B cell (primary cell): Measurements from ENCODE around the gene SPPL3. TPM values are rescaled to one million over a fixed set of nuclear protein-coding genes. Genes with fewer than 3 reads are reported as not detected.
A peak's percentile ranks its signal among the peaks of the same experiment; 100 is the strongest.

Experiments
- ATAC-seq: fragments of 200-7000 bp; cut with Tn5 transposase; one replicate; pipeline ENCODE4 v1.10.0; 2021; ENCODE audit warnings: low read depth, mild to moderate bottlenecking, moderate number of reproducible peaks, moderate library complexity
- CTCF ChIA-PET: fragments of 350-600 bp; sonication (Branson Sonifier 250); formaldehyde crosslinking; loops from one replicate; lab custom pipeline; 2021; ENCODE audit warnings: antibody characterized with exemption, inconsistent platforms; lab: Charles Lee
- POLR2A ChIA-PET: fragments of 350-600 bp; sonication (Branson Sonifier 250); formaldehyde crosslinking; loops from one replicate; lab custom pipeline; 2021; ENCODE audit warnings: antibody characterized with exemption; lab: Charles Lee
- DNase-seq: peaks from one replicate; pipeline ENCODE4 v3.0.0; 2013
- H2AFZ ChIP-seq: 2 replicates; pipeline ENCODE4 v1.6.1; 2012; ENCODE audit warnings: mild to moderate bottlenecking, low read depth, low read length; ENCODE audit not compliant: insufficient read depth, poor library complexity, severe bottlenecking
- H3K27ac ChIP-seq, 2 donors: 1 replicate in 1 of 2; 2 replicates in 1 of 2; pipeline ENCODE4 v1.5.1; 2012 to 2013; ENCODE audit warnings: low read length in 2 of 2, mild to moderate bottlenecking in 2 of 2, moderate library complexity in 1 of 2
- H3K27me3 ChIP-seq, 4 experiments: fragments of 200-600 bp in 1 of 4; sonication (generic) in 1 of 4; replicated peaks in 1 of 4; 1 replicate in 2 of 4; 2 replicates in 2 of 4; pipeline versions ENCODE4 v1.6.1 to v1.7.0; 2013 to 2016; ENCODE audit warnings: low read length in 3 of 4, mild to moderate bottlenecking in 2 of 4, mixed read lengths in 1 of 4, moderate library complexity in 1 of 4; ENCODE audit not compliant: insufficient read depth in 4 of 4, control insufficient read depth in 3 of 4; ENCODE audit errors: control extremely low read depth in 1 of 4
- H3K36me3 ChIP-seq, 2 experiments: replicated peaks in 1 of 2; 1 replicate in 1 of 2; 2 replicates in 1 of 2; pipeline versions ENCODE4 v1.6.1 to v1.7.1; 2013; ENCODE audit warnings: low read length in 1 of 2; ENCODE audit not compliant: insufficient read depth in 2 of 2, control insufficient read depth in 1 of 2; ENCODE audit errors: control extremely low read depth in 1 of 2, extremely low read depth in 1 of 2
- H3K4me1 ChIP-seq, 2 donors: fragments of 200-600 bp in 1 of 2; sonication (generic) in 1 of 2; 1 replicate in 1 of 2; 2 replicates in 1 of 2; pipeline versions ENCODE4 v1.5.1 to v1.6.1; 2013 to 2017; ENCODE audit warnings: low read length in 2 of 2; ENCODE audit not compliant: control insufficient read depth in 2 of 2, insufficient read depth in 2 of 2
- H3K4me2 ChIP-seq: replicated peaks from 2 replicates; pipeline ENCODE3; 2012; ENCODE audit warnings: mild to moderate bottlenecking, low read depth, low read length; ENCODE audit not compliant: poor library complexity, severe bottlenecking
- H3K4me3 ChIP-seq, 5 experiments: fragments of 200-600 bp in 1 of 5; sonication (generic) in 1 of 5; 1 replicate in 3 of 5; 2 replicates in 2 of 5; pipeline versions ENCODE4 v1.5.1 to v1.7.0; 2011 to 2016; ENCODE audit warnings: low read length in 4 of 5, mild to moderate bottlenecking in 4 of 5, low read depth in 2 of 5, control low read depth in 1 of 5, moderate library complexity in 1 of 5; ENCODE audit not compliant: insufficient read depth in 1 of 5; ENCODE audit errors: control extremely low read depth in 1 of 5, extremely low read depth in 1 of 5
- H3K79me2 ChIP-seq: fragments of 200-600 bp; sonication (generic); one replicate; pipeline ENCODE4 v1.6.0; 2016; ENCODE audit warnings: low read length; ENCODE audit not compliant: control insufficient read depth, insufficient read depth
- H3K9ac ChIP-seq: fragments of 200-600 bp; sonication (generic); 2 replicates; pipeline ENCODE4 v1.6.1; 2017; ENCODE audit warnings: mild to moderate bottlenecking, low read length, moderate library complexity
- H3K9me3 ChIP-seq, 3 donors: one replicate each; pipeline versions ENCODE4 v1.6.1 to v1.7.1; 2013; ENCODE audit warnings: low read length in 2 of 3; ENCODE audit not compliant: control insufficient read depth in 2 of 3, insufficient read depth in 1 of 3; ENCODE audit errors: control extremely low read depth in 1 of 3
- H4K20me1 ChIP-seq: 2 replicates; pipeline ENCODE4 v1.6.0; 2012; ENCODE audit warnings: mild to moderate bottlenecking, low read length; ENCODE audit not compliant: insufficient read depth, control insufficient read depth, poor library complexity, severe bottlenecking
- H3K27ac Mint-ChIP-seq: one replicate; pipeline ENCODE4 v1.8.0; 2021; ENCODE audit warnings: mixed read lengths
- H3K27me3 Mint-ChIP-seq: one replicate; pipeline ENCODE4 v1.8.0; 2021; ENCODE audit warnings: mixed read lengths
- H3K4me1 Mint-ChIP-seq: one replicate; pipeline ENCODE4 v1.8.0; 2021; ENCODE audit warnings: mixed read lengths
- H3K4me3 Mint-ChIP-seq: one replicate; pipeline ENCODE4 v1.8.0; 2021; ENCODE audit warnings: mixed read lengths
- H3K9me3 Mint-ChIP-seq: one replicate; pipeline ENCODE4 v1.8.0; 2022; ENCODE audit warnings: mixed read lengths; ENCODE audit not compliant: insufficient read depth
- EZH2 ChIP-seq: IDR thresholded peaks from 2 replicates; pipeline ENCODE4 v1.6.1; 2012; ENCODE audit warnings: borderline replicate concordance, low read depth, mild to moderate bottlenecking, moderate library complexity, low read length; ENCODE audit not compliant: insufficient read depth, poor library complexity, severe bottlenecking
- whole genome bisulfite sequencing: methylation state at CpG from one replicate; pipeline ENCODE4 v1.1.5; 2013; ENCODE audit warnings: missing lambda C conversion rate; ENCODE audit not compliant: insufficient coverage; 5-methylcytosine and 5-hydroxymethylcytosine counted together
- intact Hi-C: fragments of 100-400 bp; cut with micrococcal nuclease; formaldehyde crosslinking; loops from one replicate; pipeline ENCODE4 v1.10.0; 2022
- polyA plus RNA-seq: library from polyadenylated mRNA; depleted of rRNA; stranded (reverse); fragments of >200 nt; gene quantifications from 2 replicates; pipeline ENCODE4 v1.2.3, GENCODE V29; 2012
- total RNA-seq, 2 donors: library from RNA; stranded (reverse); fragments of 120-200 nt in 1 of 2; gene quantifications; 1 replicate in 1 of 2; 2 replicates in 1 of 2; pipeline versions ENCODE4 v1.2.3 to v1.2.4, GENCODE V29; 2013 to 2022
- TF ChIP-seq, protein P1 (sequence below): fragments of 200-600 bp; IDR thresholded peaks from one replicate; pipeline ENCODE4 v1.8.0; 2022; ENCODE audit warnings: antibody characterized with exemption, mild to moderate bottlenecking

Gene SPPL3
- total and polyA plus RNA-seq, 2 donors (not counting 1 experiment from before 2014, with no cell fraction given) = 12.3 to 43.6 TPM

DNA sequence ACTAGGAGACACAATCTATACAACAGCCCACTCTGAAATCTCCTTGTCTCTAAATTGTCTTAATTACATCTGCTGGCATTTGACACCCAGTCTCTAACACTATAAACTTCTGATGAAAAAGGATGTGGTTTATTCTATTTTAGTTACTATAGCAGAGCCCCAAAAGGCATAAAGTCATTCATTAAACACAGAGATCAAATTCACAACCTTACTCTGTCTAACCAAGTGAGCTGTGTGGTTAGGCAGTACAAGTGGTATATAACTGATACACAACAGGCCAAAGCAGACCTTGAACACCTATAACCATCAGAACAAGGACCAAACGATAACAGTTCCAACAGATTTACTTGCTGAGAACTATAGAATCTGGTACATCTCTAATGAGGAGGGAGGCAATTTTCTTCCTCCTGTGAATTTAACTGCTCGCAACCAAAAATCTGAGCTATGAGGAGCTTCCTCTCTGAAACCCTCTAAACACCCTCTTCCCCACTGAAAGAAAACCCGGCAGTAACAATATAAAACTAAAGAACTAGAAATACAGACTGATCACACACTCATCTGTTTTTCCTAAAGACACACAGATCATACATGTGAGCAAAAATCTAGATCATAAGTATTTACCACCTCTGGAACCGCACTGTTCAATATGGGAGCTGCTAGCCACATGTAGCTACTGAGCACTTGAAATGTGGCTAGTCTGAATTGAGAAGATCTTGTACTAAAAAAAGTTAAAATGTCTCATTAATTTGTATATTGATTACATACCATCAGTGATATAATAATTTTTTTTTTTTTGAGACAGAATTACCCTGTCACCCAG, 17.7 kb downstream of the SPPL3 start:
- peak overlapping the region; percentile 57 for H3K27ac Mint-ChIP-seq
- no peaks in the 10 kb centered on the region for H3K27me3 Mint-ChIP-seq
- H3K79me2 ChIP-seq = peaks cover 98% of the 10 kb centered on the region
- ChIA-PET POLR2A (interaction anchor here (0.7 kb wide), 1 partner anchor 807 kb away, joined by 5 read pairs; no protein-coding TSS in a partner anchor), CTCF (interaction anchor here (1.1 to 1.7 kb wide), 2 partner anchors 30 to 173 kb away, joined by 4 to 7 read pairs; no protein-coding TSS in a partner anchor)
- H4K20me1 ChIP-seq = peaks cover 61% of the 10 kb centered on the region
- intact Hi-C loops = no loop called here
- TF ChIP-seq EZH2 = no peak
- TF ChIP-seq, protein P1, sequence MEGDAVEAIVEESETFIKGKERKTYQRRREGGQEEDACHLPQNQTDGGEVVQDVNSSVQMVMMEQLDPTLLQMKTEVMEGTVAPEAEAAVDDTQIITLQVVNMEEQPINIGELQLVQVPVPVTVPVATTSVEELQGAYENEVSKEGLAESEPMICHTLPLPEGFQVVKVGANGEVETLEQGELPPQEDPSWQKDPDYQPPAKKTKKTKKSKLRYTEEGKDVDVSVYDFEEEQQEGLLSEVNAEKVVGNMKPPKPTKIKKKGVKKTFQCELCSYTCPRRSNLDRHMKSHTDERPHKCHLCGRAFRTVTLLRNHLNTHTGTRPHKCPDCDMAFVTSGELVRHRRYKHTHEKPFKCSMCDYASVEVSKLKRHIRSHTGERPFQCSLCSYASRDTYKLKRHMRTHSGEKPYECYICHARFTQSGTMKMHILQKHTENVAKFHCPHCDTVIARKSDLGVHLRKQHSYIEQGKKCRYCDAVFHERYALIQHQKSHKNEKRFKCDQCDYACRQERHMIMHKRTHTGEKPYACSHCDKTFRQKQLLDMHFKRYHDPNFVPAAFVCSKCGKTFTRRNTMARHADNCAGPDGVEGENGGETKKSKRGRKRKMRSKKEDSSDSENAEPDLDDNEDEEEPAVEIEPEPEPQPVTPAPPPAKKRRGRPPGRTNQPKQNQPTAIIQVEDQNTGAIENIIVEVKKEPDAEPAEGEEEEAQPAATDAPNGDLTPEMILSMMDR = no peak
- H3K4me1 Mint-ChIP-seq = peaks cover 59% of the 10 kb centered on the region
- H3K4me3 ChIP-seq = peak overlapping the region in 1 of 5 experiments; percentile 15
- no peaks in the 10 kb centered on the region for H3K36me3 ChIP-seq
- DNase-seq = peak; percentile 33
- peak overlapping the region; percentile 40 for H3K9ac ChIP-seq
- peaks cover 28 to 39% of the 10 kb centered on the region in 2 donors for H3K4me1 ChIP-seq
- H2AFZ ChIP-seq = no peak overlapping the region
- WGBS = 0% methylated on average over 2 of the region's 4 CpGs
- no peaks in the 10 kb centered on the region for H3K27me3 ChIP-seq
- H3K4me2 ChIP-seq = peak overlapping the region; percentile 61
- H3K4me3 Mint-ChIP-seq = peak overlapping the region; percentile 42
- H3K27ac ChIP-seq = peak overlapping the region; percentile 45 to 67
- no peaks in the 10 kb centered on the region for H3K9me3 ChIP-seq
- H3K9me3 Mint-ChIP-seq = no peaks in the 10 kb centered on the region
- peak; percentile 31 for ATAC-seq

DNA sequence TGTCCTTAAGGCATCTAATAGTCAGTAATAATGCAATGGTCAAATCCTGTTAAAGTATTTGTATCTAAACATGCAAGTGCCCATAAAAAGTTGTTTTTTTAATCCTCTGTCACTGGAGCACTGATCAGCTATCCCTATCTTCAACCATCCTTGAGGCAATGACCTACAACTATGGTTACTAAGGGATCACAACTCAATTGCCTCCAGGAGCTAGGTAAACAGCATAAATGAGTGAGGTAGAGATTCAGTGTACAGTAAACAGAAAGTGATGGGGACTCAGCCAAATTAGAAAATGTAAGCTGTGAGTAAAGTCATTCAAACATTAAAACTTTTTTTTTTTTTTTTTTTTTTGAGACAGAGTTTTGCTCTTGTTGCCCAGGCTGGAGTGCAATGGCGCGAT, 18.6 kb downstream of the SPPL3 start:
- H3K4me1 Mint-ChIP-seq = peaks cover 58% of the 10 kb centered on the region
- no peak for TF ChIP-seq EZH2
- TF ChIP-seq, protein P1 = no peak
- Histone ChIP-seq H3K27me3 (no peaks in the 10 kb centered on the region), H4K20me1 (peaks cover 70% of the 10 kb centered on the region), H3K9ac (no peak overlapping the region), H2AFZ (no peak overlapping the region), H3K79me2 (peaks cover 98% of the 10 kb centered on the region), H3K4me2 (peak overlapping the region; percentile 14), H3K9me3 (no peaks in the 10 kb centered on the region), H3K27ac (peak overlapping the region in 1 of 2 donors; percentile 67), H3K36me3 (no peaks in the 10 kb centered on the region), H3K4me3 (no peak overlapping the region), H3K4me1 (peaks cover 28 to 36% of the 10 kb centered on the region in 2 donors)
- DNase-seq (no peak), ATAC-seq (no peak)
- ChIA-PET POLR2A (interaction anchor here (0.7 kb wide), 1 partner anchor 808 kb away, joined by 5 read pairs; no protein-coding TSS in a partner anchor), CTCF (interaction anchor here (0.7 to 1.7 kb wide), 2 partner anchors 38 to 174 kb away, joined by 3 to 7 read pairs; no protein-coding TSS in a partner anchor)
- no peaks in the 10 kb centered on the region for H3K27me3 Mint-ChIP-seq
- peak overlapping the region; percentile 63 for H3K4me3 Mint-ChIP-seq
- no peaks in the 10 kb centered on the region for H3K9me3 Mint-ChIP-seq
- WGBS = 100% methylated on average over 2 of the region's 2 CpGs
- intact Hi-C loops = no loop called here
- peak overlapping the region; percentile 32 for H3K27ac Mint-ChIP-seq
